Putamen (tissue), 1 donor: ENCODE results near the gene CAMK1D.
"Not testable (repeated sequence)": the region's sequence is repeated elsewhere in the genome, so short reads cannot be mapped to it uniquely, and the experiment has no call there.

ENCODE experiments used
- DNase-seq: peaks from one replicate; pipeline ENCODE4 v3.0.0-alpha.2; 2016; ENCODE audit warnings: low spot score

Gene CAMK1D

GRCh38 chr10:12797471-12798262 is 448.3 kb downstream of the CAMK1D start:
- no peak for DNase-seq

- DNase-seq = no peak
Measured at GRCh38 chr10:12799144-12799543, 449.8 kb downstream of the CAMK1D start.

GRCh38 chr10:12799714-12800113 is 450.4 kb downstream of the CAMK1D start:
- no peak for DNase-seq

- DNase-seq = no peak
Measured at GRCh38 chr10:12800302-12800701, 451.0 kb downstream of the CAMK1D start.

GRCh38 chr10:12801214-12802087 is 452.1 kb downstream of the CAMK1D start:
- DNase-seq = no peak

GRCh38 chr10:12803776-12804175 is 454.4 kb downstream of the CAMK1D start:
- no peak for DNase-seq

GRCh38 chr10:12806228-12807095 is 457.1 kb downstream of the CAMK1D start:
- DNase-seq = no peak

GRCh38 chr10:12807096-12807755 is 457.9 kb downstream of the CAMK1D start:
- DNase-seq = no peak

- peak; percentile 44 for DNase-seq
Measured at GRCh38 chr10:12808014-12808613, 458.8 kb downstream of the CAMK1D start.

- not testable (repeated sequence) for DNase-seq
Measured at GRCh38 chr10:12810046-12810445, 460.7 kb downstream of the CAMK1D start.

GRCh38 chr10:12811826-12812225 is 462.5 kb downstream of the CAMK1D start:
- peak; percentile 60 for DNase-seq

- DNase-seq = no peak
Measured at GRCh38 chr10:12812571-12812970, 463.2 kb downstream of the CAMK1D start.

GRCh38 chr10:12814166-12814565 is 464.8 kb downstream of the CAMK1D start:
- no peak for DNase-seq

GRCh38 chr10:12819071-12819470 is 469.7 kb downstream of the CAMK1D start:
- no peak for DNase-seq

GRCh38 chr10:12819656-12820055 is 470.3 kb downstream of the CAMK1D start:
- DNase-seq = no peak

- DNase-seq = no peak
Measured at GRCh38 chr10:12822126-12822892, 473.0 kb downstream of the CAMK1D start.

GRCh38 chr10:12822893-12823170 is 473.5 kb downstream of the CAMK1D start:
- no peak for DNase-seq

GRCh38 chr10:12823328-12823727 is 474.0 kb downstream of the CAMK1D start:
- DNase-seq = peak; percentile 48

- DNase-seq = no peak
Measured at GRCh38 chr10:12825260-12825849, 476.0 kb downstream of the CAMK1D start.

- no peak for DNase-seq
Measured at GRCh38 chr10:12826800-12827372, 477.5 kb downstream of the CAMK1D start.
